Colonic mucosa (tissue), 4 donors: ENCODE data around the gene SCN2B. TPM values are rescaled to one million over a fixed set of nuclear protein-coding genes. Genes with fewer than 3 reads are reported as not detected.

Experiments
- DNase-seq: peaks from one replicate; pipeline ENCODE4 v3.0.0-alpha.2; 2020
- H3K27ac ChIP-seq: fragments of 200-600 bp; one replicate; pipeline ENCODE4 v1.8.0; 2021
- H3K27me3 ChIP-seq: fragments of 200-600 bp; one replicate; pipeline ENCODE4 v1.8.0; 2021
- H3K36me3 ChIP-seq: fragments of 200-600 bp; one replicate; pipeline ENCODE4 v1.8.0; 2021
- H3K4me1 ChIP-seq: fragments of 200-600 bp; one replicate; pipeline ENCODE4 v1.8.0; 2021; ENCODE audit warnings: mild to moderate bottlenecking
- H3K4me3 ChIP-seq: fragments of 200-600 bp; one replicate; pipeline ENCODE4 v1.8.0; 2021
- H3K9ac ChIP-seq, 2 donors: one replicate each; pipeline ENCODE4 v1.7.0; 2013; ENCODE audit warnings: control low read depth in 2 of 2, low read depth in 2 of 2, low read length in 2 of 2
- H3K9me3 ChIP-seq: fragments of 200-600 bp; one replicate; pipeline ENCODE4 v1.8.0; 2021
- intact Hi-C: fragments of 100-400 bp; cut with DNase I; formaldehyde crosslinking; loops from one replicate; pipeline ENCODE4 v1.14.1; 2022
- total RNA-seq, 2 donors: library from RNA; stranded (reverse); fragmentation: NEBNext Ultra II Directional in 1 of 2; extraction: Animal tissue kit (Norgen Biotek cat#: 25700) in 1 of 2; gene quantifications; one replicate each; pipeline ENCODE4 v1.2.1, GENCODE V29; 2021
- TF ChIP-seq, protein P1 (sequence below): fragments of 200-600 bp; IDR thresholded peaks from one replicate; pipeline ENCODE4 v1.8.0; 2022; ENCODE audit warnings: antibody characterized with exemption, mild to moderate bottlenecking
- donor health status: healthy.
- donor health status: DM: no; HTN: no; CAD: no.
- donor health status: DM: no; HTN: no; CAD: no.

The SCN2B gene
- total RNA-seq, 2 donors from 2014 or later, result 0.12 to 0.45 TPM

GRCh38 chr11:118152020-118152551, 24.4 kb downstream of the SCN2B start:
- H3K27ac ChIP-seq, result no peak overlapping the region
- H3K4me1 ChIP-seq, result peaks cover 6% of the 10 kb centered on the region
- peak overlapping the region in 1 of 2 donors; percentile 55 for H3K9ac ChIP-seq
- peak overlapping the region; percentile 41 for H3K4me3 ChIP-seq
- TF ChIP-seq, protein P1, sequence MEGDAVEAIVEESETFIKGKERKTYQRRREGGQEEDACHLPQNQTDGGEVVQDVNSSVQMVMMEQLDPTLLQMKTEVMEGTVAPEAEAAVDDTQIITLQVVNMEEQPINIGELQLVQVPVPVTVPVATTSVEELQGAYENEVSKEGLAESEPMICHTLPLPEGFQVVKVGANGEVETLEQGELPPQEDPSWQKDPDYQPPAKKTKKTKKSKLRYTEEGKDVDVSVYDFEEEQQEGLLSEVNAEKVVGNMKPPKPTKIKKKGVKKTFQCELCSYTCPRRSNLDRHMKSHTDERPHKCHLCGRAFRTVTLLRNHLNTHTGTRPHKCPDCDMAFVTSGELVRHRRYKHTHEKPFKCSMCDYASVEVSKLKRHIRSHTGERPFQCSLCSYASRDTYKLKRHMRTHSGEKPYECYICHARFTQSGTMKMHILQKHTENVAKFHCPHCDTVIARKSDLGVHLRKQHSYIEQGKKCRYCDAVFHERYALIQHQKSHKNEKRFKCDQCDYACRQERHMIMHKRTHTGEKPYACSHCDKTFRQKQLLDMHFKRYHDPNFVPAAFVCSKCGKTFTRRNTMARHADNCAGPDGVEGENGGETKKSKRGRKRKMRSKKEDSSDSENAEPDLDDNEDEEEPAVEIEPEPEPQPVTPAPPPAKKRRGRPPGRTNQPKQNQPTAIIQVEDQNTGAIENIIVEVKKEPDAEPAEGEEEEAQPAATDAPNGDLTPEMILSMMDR, result no peak
- H3K9me3 ChIP-seq, result no peaks in the 10 kb centered on the region
- peaks cover 50% of the 10 kb centered on the region for H3K27me3 ChIP-seq
- no peak for DNase-seq
- no peaks in the 10 kb centered on the region for H3K36me3 ChIP-seq
- intact Hi-C loops, result no loop called here

GRCh38 chr11:118151431-118151830, 25.0 kb downstream of the SCN2B start:
- Histone ChIP-seq H3K27me3 (peaks cover 44% of the 10 kb centered on the region), H3K9me3 (no peaks in the 10 kb centered on the region), H3K4me1 (peaks cover 6% of the 10 kb centered on the region), H3K27ac (no peak overlapping the region), H3K36me3 (no peaks in the 10 kb centered on the region), H3K9ac (no peak overlapping the region), H3K4me3 (no peak overlapping the region)
- intact Hi-C loops, result no loop called here
- no peak for DNase-seq
- TF ChIP-seq, protein P1, result no peak

DNA sequence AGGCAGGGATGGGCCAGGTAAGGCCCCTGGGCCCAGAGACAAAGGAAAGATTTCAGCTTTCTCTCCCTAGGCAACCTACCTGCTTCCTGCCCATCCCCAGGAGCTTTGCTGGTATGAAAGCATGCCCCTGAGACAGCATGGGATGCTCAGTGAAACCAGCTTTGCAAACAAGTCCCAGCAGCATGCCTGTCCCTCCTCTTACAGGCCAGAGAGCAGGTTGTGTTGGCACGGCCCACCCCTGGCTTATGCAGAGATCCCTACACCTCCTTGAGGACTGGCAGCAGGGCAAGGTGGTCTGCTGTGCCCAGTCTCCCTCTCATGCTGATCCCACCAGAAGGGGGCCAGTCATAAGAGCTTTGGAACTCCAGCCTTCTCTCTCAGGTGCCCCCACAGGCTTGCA, 26.9 kb downstream of the SCN2B start:
- H3K36me3 ChIP-seq, result no peaks in the 10 kb centered on the region
- no peak overlapping the region for H3K9ac ChIP-seq
- H3K27ac ChIP-seq, result no peak overlapping the region
- H3K9me3 ChIP-seq, result no peaks in the 10 kb centered on the region
- TF ChIP-seq, protein P1, result no peak
- H3K4me3 ChIP-seq, result no peak overlapping the region
- peaks cover 42% of the 10 kb centered on the region for H3K27me3 ChIP-seq
- H3K4me1 ChIP-seq, result peaks cover 6% of the 10 kb centered on the region
- DNase-seq, result no peak
- intact Hi-C loops, result loop anchor here (5.0 to 10.0 kb wide), 2 partner anchors 143 to 205 kb away; partner anchors contain the start of gene UBE4A

DNA sequence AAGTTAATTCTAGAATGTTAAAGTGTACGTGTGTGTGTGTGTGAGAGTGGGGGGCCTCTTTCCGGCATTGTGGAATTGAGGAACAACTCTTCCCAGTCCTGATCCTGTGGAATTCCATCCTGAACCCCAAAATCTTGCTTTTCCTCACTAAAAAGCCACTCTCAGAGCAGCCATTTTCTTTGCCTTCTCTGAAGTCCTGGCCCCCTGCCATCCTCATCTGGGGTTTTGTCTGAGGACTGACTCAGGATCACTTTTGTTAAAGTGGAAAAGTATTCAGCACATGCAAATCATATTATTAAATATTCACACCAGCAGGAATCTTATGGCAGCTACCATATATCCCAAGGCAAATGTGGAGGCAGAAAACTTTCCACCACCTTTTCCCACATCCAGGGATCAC, 27.6 kb downstream of the SCN2B start:
- intact Hi-C loops, result loop anchor here (5.0 to 10.0 kb wide), 2 partner anchors 143 to 206 kb away; partner anchors contain the start of gene UBE4A
- H3K36me3 ChIP-seq, result no peaks in the 10 kb centered on the region
- peaks cover 6% of the 10 kb centered on the region for H3K4me1 ChIP-seq
- no peak overlapping the region for H3K27ac ChIP-seq
- no peak overlapping the region for H3K4me3 ChIP-seq
- TF ChIP-seq, protein P1, result no peak
- H3K27me3 ChIP-seq, result peaks cover 37% of the 10 kb centered on the region
- no peak overlapping the region for H3K9ac ChIP-seq
- DNase-seq, result no peak
- no peaks in the 10 kb centered on the region for H3K9me3 ChIP-seq

DNA sequence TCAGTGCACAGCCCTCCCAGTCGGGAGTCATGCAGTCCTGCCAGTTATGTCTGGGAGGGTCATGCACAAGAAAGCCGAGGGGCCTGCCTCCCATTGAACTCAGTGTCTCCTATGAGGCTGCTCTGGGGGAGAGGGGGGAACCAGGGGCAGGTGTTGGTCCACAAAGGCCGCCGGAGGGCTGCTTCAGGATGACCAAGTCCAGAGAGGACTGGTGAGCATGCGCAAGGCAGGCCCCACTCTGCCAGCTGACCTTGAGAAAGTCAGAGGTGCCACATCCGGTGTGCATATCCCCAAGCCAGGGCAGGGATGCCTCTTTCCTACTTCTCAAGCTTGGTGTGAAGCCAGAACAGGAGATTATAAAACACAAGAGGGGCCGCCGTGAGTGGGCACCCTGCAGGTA, 28.2 kb downstream of the SCN2B start:
- peaks cover 6% of the 10 kb centered on the region for H3K4me1 ChIP-seq
- TF ChIP-seq, protein P1, result no peak
- peaks cover 31% of the 10 kb centered on the region for H3K27me3 ChIP-seq
- no peaks in the 10 kb centered on the region for H3K36me3 ChIP-seq
- no peak overlapping the region for H3K4me3 ChIP-seq
- intact Hi-C loops, result loop anchor here (5.0 to 10.0 kb wide), 2 partner anchors 144 to 207 kb away; partner anchors contain the start of gene UBE4A
- no peaks in the 10 kb centered on the region for H3K9me3 ChIP-seq
- H3K27ac ChIP-seq, result no peak overlapping the region
- H3K9ac ChIP-seq, result no peak overlapping the region
- DNase-seq, result no peak
